HepG2 (cell line): ENCODE data around the gene LRP1B. TPM values are rescaled to one million over a fixed set of nuclear protein-coding genes. Genes with fewer than 3 reads are reported as not detected.

Experiments used
- ATAC-seq: fragments of 200-7000 bp; cut with Tn5 transposase; 3 replicates; pipeline ENCODE4 v1.9.1; 2020; ENCODE audit warnings: mild to moderate bottlenecking, moderate library complexity
- BruUV-seq: library from RNA; stranded (reverse); fragments of 400-500 nt; replicated peaks from 2 replicates; lab custom pipeline; 2021; lab: Mats Ljungman, UMichigan
- CTCF ChIA-PET: fragments of 300-600 bp; formaldehyde crosslinking; extraction: SDS; loops from one replicate; lab custom pipeline; 2021; ENCODE audit warnings: low total read pairs, inconsistent platforms, low intra/inter-chr PET ratio; lab: Yijun Ruan, JAX
- POLR2A ChIA-PET: fragments of 350-600 bp; sonication (Branson Sonifier 250); formaldehyde crosslinking; loops from one replicate; lab custom pipeline; 2020; ENCODE audit warnings: antibody characterized with exemption, inconsistent platforms; lab: Yijun Ruan, JAX
- DNase-seq: peaks from one replicate; pipeline ENCODE4 v3.0.0-alpha.2; 2015; ENCODE audit warnings: low spot score
- FAIRE-seq: peaks from 3 replicates; lab custom pipeline; 2011; peaks lifted over from hg19 to GRCh38; lab: Jason Lieb, UNC
- H2AFZ ChIP-seq: one replicate; pipeline ENCODE4 v1.6.1; 2011; ENCODE audit warnings: low read length, inconsistent platforms
- H3K27ac ChIP-seq: fragments of 300-600 bp; 3 replicates; pipeline ENCODE4 v1.8.0; 2011; ENCODE audit warnings: mixed run types, mild to moderate bottlenecking, mixed read lengths, low read length, inconsistent platforms; ENCODE audit not compliant: insufficient read depth; ENCODE audit errors: extremely low read length
- H3K27me3 ChIP-seq, 2 experiments: fragments of 200-600 bp in 1 of 2; 2 replicates in 1 of 2; 3 replicates in 1 of 2; pipeline versions ENCODE4 v1.6.0 to v1.8.0; 2011; ENCODE audit warnings: low read length in 2 of 2, mild to moderate bottlenecking in 2 of 2, moderate library complexity in 2 of 2, inconsistent platforms in 1 of 2; ENCODE audit not compliant: insufficient read depth in 2 of 2, control insufficient read depth in 1 of 2
- H3K36me3 ChIP-seq, 2 experiments: fragments of 200-600 bp in 1 of 2; replicated peaks in 1 of 2; 2 replicates in 1 of 2; 3 replicates in 1 of 2; pipeline versions ENCODE4 v1.5.1 to v1.8.0; 2011; ENCODE audit warnings: low read length in 2 of 2, inconsistent platforms in 1 of 2; ENCODE audit not compliant: insufficient read depth in 2 of 2, control insufficient read depth in 1 of 2
- H3K4me1 ChIP-seq: 2 replicates; pipeline ENCODE4 v1.5.1; 2012; ENCODE audit warnings: low read length, inconsistent platforms; ENCODE audit not compliant: insufficient read depth
- H3K4me2 ChIP-seq: 2 replicates; pipeline ENCODE4 v1.6.0; 2011; ENCODE audit warnings: low read depth, low read length, inconsistent platforms
- H3K4me3 ChIP-seq, 3 experiments: fragments of 200-600 bp in 1 of 3; sonication (generic), shearing (Covaris generic) in 1 of 3; replicated peaks in 1 of 3; 2 replicates each; pipeline ENCODE4 v1.5.1; 2011 to 2016; ENCODE audit warnings: low read length in 3 of 3, inconsistent platforms in 2 of 3, low read depth in 2 of 3, mild to moderate bottlenecking in 2 of 3, control low read depth in 1 of 3, mixed read lengths in 1 of 3; ENCODE audit not compliant: insufficient read depth in 1 of 3
- H3K79me2 ChIP-seq: one replicate; pipeline ENCODE4 v1.6.1; 2011; ENCODE audit warnings: low read length, inconsistent platforms; ENCODE audit not compliant: insufficient read depth
- H3K9ac ChIP-seq: 2 replicates; pipeline ENCODE4 v1.6.0; 2011; ENCODE audit warnings: mild to moderate bottlenecking, low read depth, low read length, inconsistent platforms; ENCODE audit not compliant: insufficient read depth
- H3K9me3 ChIP-seq: 2 replicates; pipeline ENCODE4 v1.5.1; 2012; ENCODE audit warnings: mild to moderate bottlenecking, low read length
- H4K20me1 ChIP-seq: 2 replicates; pipeline ENCODE4 v1.6.0; 2011; ENCODE audit warnings: inconsistent platforms, mild to moderate bottlenecking, low read length, moderate library complexity; ENCODE audit not compliant: insufficient read depth
- ATF1 ChIP-seq: IDR thresholded peaks from 2 replicates; pipeline ENCODE4 v1.6.1; 2016; ENCODE audit warnings: mild to moderate bottlenecking, control low read depth
- EHMT2 ChIP-seq: fragments of 200-600 bp; sonication (generic); IDR thresholded peaks from 2 replicates; pipeline ENCODE4 v1.7.0; 2017; ENCODE audit warnings: antibody characterized with exemption, low read depth, low read length, borderline replicate concordance
- FOSL1 ChIP-seq: sonication (generic); formaldehyde crosslinking; IDR thresholded peaks from 2 replicates; pipeline ENCODE4 v1.9.0; 2021; ENCODE audit warnings: missing genetic modification reagents, borderline replicate concordance
- KDM1A ChIP-seq: IDR thresholded peaks from 2 replicates; pipeline ENCODE4 v1.6.1; 2016; ENCODE audit warnings: missing compliant biosample characterization
- MZF1 ChIP-seq: sonication (generic); formaldehyde crosslinking; IDR thresholded peaks from 2 replicates; pipeline ENCODE4 v1.8.1; 2023; ENCODE audit warnings: mild to moderate bottlenecking, missing genetic modification reagents, borderline replicate concordance
- RFX1 ChIP-seq: fragments of 450-650 bp; IDR thresholded peaks from 2 replicates; pipeline ENCODE4 v1.6.1; 2017
- RNF2 ChIP-seq: fragments of 450-650 bp; conservative IDR thresholded peaks from 2 replicates; pipeline ENCODE4 v1.6.1; 2016; ENCODE audit warnings: low read depth
- SRF ChIP-seq: IDR thresholded peaks from 2 replicates; pipeline ENCODE4 v1.6.1; 2011; ENCODE audit warnings: mild to moderate bottlenecking, low read depth, low read length, moderate library complexity
- TAF15 ChIP-seq: fragments of 200-400 bp; formaldehyde crosslinking; IDR thresholded peaks from one replicate; pipeline ENCODE4 v1.6.1; 2018; ENCODE audit warnings: mild to moderate bottlenecking, low read depth, low read length; ENCODE audit not compliant: poor library complexity, severe bottlenecking
- TBP ChIP-seq: sonication (generic); formaldehyde crosslinking; IDR thresholded peaks from 2 replicates; pipeline ENCODE4 v1.5.0; 2020; ENCODE audit warnings: missing genetic modification reagents
- ZMYM2 ChIP-seq: sonication (generic); formaldehyde crosslinking; IDR thresholded peaks from 2 replicates; pipeline ENCODE4 v1.8.0; 2022; ENCODE audit warnings: mild to moderate bottlenecking, missing genetic modification reagents
- ZNF451 ChIP-seq: sonication (generic); formaldehyde crosslinking; IDR thresholded peaks from 2 replicates; pipeline ENCODE4 v1.5.0; 2020; ENCODE audit warnings: mild to moderate bottlenecking, missing genetic modification reagents
- ZNF761 ChIP-seq: sonication (generic); formaldehyde crosslinking; conservative IDR thresholded peaks from 2 replicates; pipeline ENCODE4 v1.4.0; 2020; ENCODE audit warnings: mild to moderate bottlenecking, missing genetic modification reagents
- WGBS: methylation state at CpG from one replicate; pipeline ENCODE4 v1.1.6; 2017; ENCODE audit warnings: low lambda C conversion rate; 5-methylcytosine and 5-hydroxymethylcytosine counted together
- in situ Hi-C: cut with HindIII; loops from 2 replicates; pipeline ENCODE4 v1.10.0; 2017; ENCODE audit warnings: low pct_unique_long_range_greater_than_20kb; ENCODE audit not compliant: extremely low pct_ligation_motif_present
- intact Hi-C: fragments of 100-400 bp; cut with micrococcal nuclease; formaldehyde crosslinking; loops from one replicate; pipeline ENCODE4 v1.10.0; 2022; ENCODE audit not compliant: unreplicated experiment
- polyA plus RNA-seq, 8 experiments: library from polyadenylated mRNA; depleted of rRNA in 3 of 8; stranded (reverse) in 7 of 8; unstranded in 1 of 8; fragments of >200 nt; fragmentation: Illumina TruSeq in 4 of 8; extraction: Trizol in 4 of 8; gene quantifications; 2 replicates each; pipeline versions ENCODE4 v1.2.1 to v1.2.3, GENCODE V29; 2011 to 2016; ENCODE audit warnings: low read depth in 4 of 8, missing spikeins in 1 of 8, mixed read lengths in 1 of 8; ENCODE audit not compliant: insufficient read depth in 1 of 8
- total RNA-seq, 5 experiments: library from RNA; depleted of rRNA; stranded (reverse); fragments of >200 nt; fragmentation: Illumina TruSeq; extraction: Trizol; gene quantifications; 2 replicates each; pipeline ENCODE4 v1.2.3, GENCODE V29; 2016; ENCODE audit warnings: low read depth in 1 of 5
- TF ChIP-seq, protein P1 (sequence below), 2 experiments: sonication (generic) in 1 of 2; formaldehyde crosslinking in 1 of 2; IDR thresholded peaks; 2 replicates each; pipeline versions ENCODE4 v1.6.1 to v1.9.0; 2014 to 2022; ENCODE audit warnings: antibody characterized with exemption in 1 of 2, borderline replicate concordance in 1 of 2, inconsistent platforms in 1 of 2, low read depth in 1 of 2, missing genetic modification reagents in 1 of 2

The LRP1B gene
- total and polyA plus RNA-seq, 2 of the 13 experiments (the other 11 are each of a cell fraction or from before 2014, with no cell fraction given): 0.04 TPM; not detected in 1

DNA sequence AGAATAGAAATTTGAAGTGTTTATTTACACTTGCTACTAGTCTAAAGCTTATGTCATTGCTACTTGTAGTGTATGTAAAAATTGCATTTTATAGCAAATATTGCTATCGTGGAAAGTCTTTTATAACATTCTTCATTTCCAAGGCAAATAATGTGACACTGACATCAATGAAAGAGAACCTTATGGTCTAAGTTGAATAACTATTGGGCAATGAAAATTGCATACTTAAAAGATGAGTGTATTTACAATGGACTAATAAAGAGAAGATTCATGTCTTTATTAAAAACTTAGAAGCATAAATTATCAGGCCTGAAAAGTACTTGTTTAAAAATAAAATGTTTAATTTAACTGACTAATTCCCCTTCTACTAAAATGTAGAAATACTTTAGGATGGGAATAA is 82.2 kb downstream of the LRP1B start:
- ChIA-PET CTCF (no interaction called here), POLR2A (no interaction called here)
- Histone ChIP-seq H3K4me1 (no peaks in the 10 kb centered on the region), H3K27ac (no peak overlapping the region), H3K4me2 (no peak overlapping the region), H3K79me2 (no peaks in the 10 kb centered on the region), H4K20me1 (no peaks in the 10 kb centered on the region), H2AFZ (no peak overlapping the region), H3K36me3 (no peaks in the 10 kb centered on the region), H3K9ac (no peak overlapping the region), H3K4me3 (no peak overlapping the region), H3K9me3 (no peaks in the 10 kb centered on the region), H3K27me3 (no peaks in the 10 kb centered on the region)
- no TSS peak for BruUV-seq
- no peak for DNase-seq
- no peak for FAIRE-seq
- intact Hi-C loops (no loop called here), in situ Hi-C loops (no loop called here)
- TF ChIP-seq ZMYM2 (CRISPR knock-in tag): no peak
- no peak for TF ChIP-seq ZNF761
- no peak for TF ChIP-seq TAF15
- no peak for TF ChIP-seq RFX1
- no peak for TF ChIP-seq KDM1A (CRISPR knock-in tag)
- TF ChIP-seq ZNF451: no peak
- TF ChIP-seq SRF: no peak
- TF ChIP-seq FOSL1: no peak
- TF ChIP-seq TBP (CRISPR knock-in tag): no peak
- no peak for TF ChIP-seq ATF1 (CRISPR knock-in tag)
- TF ChIP-seq MZF1 (CRISPR knock-in tag): no peak
- TF ChIP-seq, protein P1, sequence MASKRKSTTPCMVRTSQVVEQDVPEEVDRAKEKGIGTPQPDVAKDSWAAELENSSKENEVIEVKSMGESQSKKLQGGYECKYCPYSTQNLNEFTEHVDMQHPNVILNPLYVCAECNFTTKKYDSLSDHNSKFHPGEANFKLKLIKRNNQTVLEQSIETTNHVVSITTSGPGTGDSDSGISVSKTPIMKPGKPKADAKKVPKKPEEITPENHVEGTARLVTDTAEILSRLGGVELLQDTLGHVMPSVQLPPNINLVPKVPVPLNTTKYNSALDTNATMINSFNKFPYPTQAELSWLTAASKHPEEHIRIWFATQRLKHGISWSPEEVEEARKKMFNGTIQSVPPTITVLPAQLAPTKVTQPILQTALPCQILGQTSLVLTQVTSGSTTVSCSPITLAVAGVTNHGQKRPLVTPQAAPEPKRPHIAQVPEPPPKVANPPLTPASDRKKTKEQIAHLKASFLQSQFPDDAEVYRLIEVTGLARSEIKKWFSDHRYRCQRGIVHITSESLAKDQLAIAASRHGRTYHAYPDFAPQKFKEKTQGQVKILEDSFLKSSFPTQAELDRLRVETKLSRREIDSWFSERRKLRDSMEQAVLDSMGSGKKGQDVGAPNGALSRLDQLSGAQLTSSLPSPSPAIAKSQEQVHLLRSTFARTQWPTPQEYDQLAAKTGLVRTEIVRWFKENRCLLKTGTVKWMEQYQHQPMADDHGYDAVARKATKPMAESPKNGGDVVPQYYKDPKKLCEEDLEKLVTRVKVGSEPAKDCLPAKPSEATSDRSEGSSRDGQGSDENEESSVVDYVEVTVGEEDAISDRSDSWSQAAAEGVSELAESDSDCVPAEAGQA (IDR thresholded peaks at IDR 0.05; ENCODE audit: low read depth): no peak
- TF ChIP-seq, protein P1 (CRISPR knock-in tag; IDR thresholded peaks at IDR 0.05; ENCODE audit: borderline replicate concordance): no peak
- no peak for TF ChIP-seq EHMT2
- TF ChIP-seq RNF2: no peak
- WGBS: 3% methylated on average over 1 of the region's 1 CpG
- ATAC-seq: no peak
